ENCODE data around the gene SLC1A5. TPM values are rescaled to one million over a fixed set of nuclear protein-coding genes. Genes with fewer than 3 reads are reported as not detected.
"Not testable (repeated sequence)": the region's sequence is repeated elsewhere in the genome, so short reads cannot be mapped to it uniquely, and the experiment has no call there.

Gene SLC1A5
- total and polyA plus RNA-seq, 7 experiments from 2014 or later = 1.1 to 120 (median 5.3) TPM

DNA sequence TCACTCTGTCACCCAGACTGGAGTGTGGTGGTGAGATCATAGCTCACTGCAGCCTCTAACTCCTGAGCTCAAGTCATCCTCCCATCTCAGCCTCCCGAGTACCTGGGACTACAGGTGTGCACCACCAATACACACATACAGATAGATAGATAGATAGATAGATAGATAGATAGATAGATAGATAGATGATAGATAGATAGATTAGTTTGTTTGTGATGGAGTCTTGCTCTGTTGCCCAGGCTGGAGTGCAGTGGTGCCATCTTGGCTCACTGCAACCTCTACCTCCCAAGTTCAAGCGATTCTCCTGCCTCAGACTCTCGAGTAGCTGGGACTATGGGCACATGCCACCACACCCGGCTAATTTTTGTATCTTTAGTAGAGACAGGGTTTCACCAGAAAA, 16.0 kb upstream of the SLC1A5 start:
- H3K9me3 ChIP-seq (ENCODE audit: control insufficient read depth in 2 of 3, low read length in 3 of 3); H3K27me3 Mint-ChIP-seq; DNase-seq; H3K27me3 ChIP-seq (ENCODE audit: control insufficient read depth in 2 of 2, insufficient read depth in 2 of 2, low read length in 2 of 2); H3K4me3 Mint-ChIP-seq; ATAC-seq; H3K9me3 Mint-ChIP-seq; H3K27ac ChIP-seq (ENCODE audit: low read depth, low read length); H3K27ac Mint-ChIP-seq; H3K4me3 ChIP-seq (ENCODE audit: low read length); POLR2A ChIA-PET; H3K36me3 ChIP-seq (ENCODE audit: control insufficient read depth in 2 of 3, insufficient read depth in 3 of 3, low read length in 3 of 3); H3K4me1 ChIP-seq (ENCODE audit: control insufficient read depth in 2 of 2, insufficient read depth in 2 of 2, low read length in 2 of 2); intact Hi-C loops (cut with micrococcal nuclease); H3K4me1 Mint-ChIP-seq; H3K36me3 Mint-ChIP-seq: not testable (repeated sequence)
- CTCF ChIA-PET = interaction anchor here (0.6 to 1.2 kb wide), 3 partner anchors 8 to 62 kb away, joined by 3 to 5 read pairs (median 3); no protein-coding TSS in a partner anchor

DNA sequence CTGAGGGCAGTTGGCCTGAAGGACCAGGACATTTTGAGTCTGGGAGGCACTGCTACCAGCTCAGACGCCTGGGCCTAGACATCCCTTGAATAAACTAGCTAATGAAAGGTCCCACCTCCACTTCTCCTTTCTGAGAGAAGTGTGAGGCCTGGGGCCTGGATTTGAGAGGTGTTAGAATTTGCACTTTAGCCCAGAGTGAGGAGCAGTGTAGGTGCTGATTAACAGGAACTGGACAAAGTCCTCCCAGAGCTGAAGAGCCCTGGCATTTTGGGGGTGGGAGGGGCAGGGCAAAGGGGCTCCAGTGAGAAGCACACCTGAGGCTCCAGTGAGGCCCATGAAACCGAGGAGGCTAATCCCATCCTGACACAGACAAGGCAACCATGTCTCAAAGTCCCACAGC, 15.2 kb upstream of the SLC1A5 start:
- DNase-seq (no peak), ATAC-seq (no peak)
- H3K36me3 ChIP-seq (ENCODE audit: control insufficient read depth in 2 of 3, insufficient read depth in 3 of 3, low read length in 3 of 3) = no peaks in the 10 kb centered on the region
- Mint-ChIP-seq H3K4me3 (no peak overlapping the region), H3K36me3 (no peaks in the 10 kb centered on the region), H3K4me1 (peaks cover 0 to 3% (median 0%) of the 10 kb centered on the region in 7 donors), H3K27me3 (peaks cover 0 to 1% (median 0%) of the 10 kb centered on the region in 5 donors), H3K9me3 (no peaks in the 10 kb centered on the region), H3K27ac (no peak overlapping the region)
- H3K4me1 ChIP-seq (ENCODE audit: control insufficient read depth in 2 of 2, insufficient read depth in 2 of 2, low read length in 2 of 2) = no peaks in the 10 kb centered on the region
- CTCF ChIA-PET = no interaction called here
- H3K9me3 ChIP-seq (ENCODE audit: control insufficient read depth in 2 of 3, low read length in 3 of 3) = no peaks in the 10 kb centered on the region
- H3K27me3 ChIP-seq (ENCODE audit: control insufficient read depth in 2 of 2, insufficient read depth in 2 of 2, low read length in 2 of 2) = no peaks in the 10 kb centered on the region
- H3K27ac ChIP-seq (ENCODE audit: low read depth, low read length) = no peak overlapping the region
- POLR2A ChIA-PET = no interaction called here
- H3K4me3 ChIP-seq (ENCODE audit: low read length) = no peak overlapping the region
- intact Hi-C loops (cut with micrococcal nuclease) = no loop called here

DNA sequence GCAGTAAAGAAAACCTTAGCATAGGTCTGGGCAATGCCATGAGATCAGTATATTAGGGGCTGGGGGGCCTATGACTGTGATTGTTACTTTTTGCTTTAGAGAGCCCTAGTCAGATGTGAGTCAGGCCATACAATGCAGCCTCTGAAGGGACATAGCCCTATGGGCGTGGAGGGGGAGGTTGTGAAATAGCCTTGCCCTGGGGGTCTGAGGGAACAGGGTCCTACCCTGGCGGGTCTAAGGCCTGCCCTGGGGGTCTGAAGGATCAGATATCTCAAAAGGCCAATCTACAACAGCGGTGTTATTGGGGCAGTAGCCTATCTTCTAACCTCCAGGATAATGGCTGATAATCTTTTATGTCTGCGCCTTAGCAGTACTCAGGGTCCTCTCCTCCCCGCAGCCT, 13.8 kb upstream of the SLC1A5 start:
- Mint-ChIP-seq H3K27me3 (peaks cover 0 to 4% (median 0%) of the 10 kb centered on the region in 5 donors), H3K4me1 (peaks cover 0 to 3% (median 0%) of the 10 kb centered on the region in 7 donors), H3K4me3 (no peak overlapping the region), H3K36me3 (no peaks in the 10 kb centered on the region), H3K9me3 (no peaks in the 10 kb centered on the region), H3K27ac (no peak overlapping the region)
- no peak overlapping the region for H3K27ac ChIP-seq (ENCODE audit: low read depth, low read length)
- no peaks in the 10 kb centered on the region for H3K4me1 ChIP-seq (ENCODE audit: control insufficient read depth in 2 of 2, insufficient read depth in 2 of 2, low read length in 2 of 2)
- no peak overlapping the region for H3K4me3 ChIP-seq (ENCODE audit: low read length)
- no peaks in the 10 kb centered on the region for H3K36me3 ChIP-seq (ENCODE audit: control insufficient read depth in 2 of 3, insufficient read depth in 3 of 3, low read length in 3 of 3)
- intact Hi-C loops (cut with micrococcal nuclease) = no loop called here
- DNase-seq (no peak), ATAC-seq (no peak)
- H3K9me3 ChIP-seq (ENCODE audit: control insufficient read depth in 2 of 3, low read length in 3 of 3) = no peaks in the 10 kb centered on the region
- H3K27me3 ChIP-seq (ENCODE audit: control insufficient read depth in 2 of 2, insufficient read depth in 2 of 2, low read length in 2 of 2) = no peaks in the 10 kb centered on the region
- ChIA-PET CTCF (no interaction called here), POLR2A (no interaction called here)

GRCh38 chr19:46798713-46799112, 10.3 kb upstream of the SLC1A5 start:
- Histone ChIP-seq H3K36me3 (ENCODE audit: control insufficient read depth in 2 of 3, insufficient read depth in 3 of 3, low read length in 3 of 3) (no peaks in the 10 kb centered on the region), H3K4me3 (ENCODE audit: low read length) (no peak overlapping the region), H3K27ac (ENCODE audit: low read depth, low read length) (no peak overlapping the region), H3K27me3 (ENCODE audit: control insufficient read depth in 2 of 2, insufficient read depth in 2 of 2, low read length in 2 of 2) (no peaks in the 10 kb centered on the region), H3K4me1 (ENCODE audit: control insufficient read depth in 2 of 2, insufficient read depth in 2 of 2, low read length in 2 of 2) (no peaks in the 10 kb centered on the region), H3K9me3 (ENCODE audit: control insufficient read depth in 2 of 3, low read length in 3 of 3) (no peaks in the 10 kb centered on the region)
- Mint-ChIP-seq H3K27ac (peak overlapping the region in 1 of 9 donors; percentile 41), H3K27me3 (peaks cover 0 to 8% (median 0%) of the 10 kb centered on the region in 5 donors), H3K36me3 (no peaks in the 10 kb centered on the region), H3K4me1 (peaks cover 0 to 1% (median 0%) of the 10 kb centered on the region in 7 donors), H3K4me3 (no peak overlapping the region), H3K9me3 (no peaks in the 10 kb centered on the region)
- ATAC-seq = no peak
- ChIA-PET POLR2A (no interaction called here), CTCF (interaction anchor here (0.6 kb wide), 1 partner anchor 957 kb away, joined by 3 read pairs; no protein-coding TSS in a partner anchor)
- intact Hi-C loops (cut with micrococcal nuclease) = no loop called here
- no peak for DNase-seq

DNA sequence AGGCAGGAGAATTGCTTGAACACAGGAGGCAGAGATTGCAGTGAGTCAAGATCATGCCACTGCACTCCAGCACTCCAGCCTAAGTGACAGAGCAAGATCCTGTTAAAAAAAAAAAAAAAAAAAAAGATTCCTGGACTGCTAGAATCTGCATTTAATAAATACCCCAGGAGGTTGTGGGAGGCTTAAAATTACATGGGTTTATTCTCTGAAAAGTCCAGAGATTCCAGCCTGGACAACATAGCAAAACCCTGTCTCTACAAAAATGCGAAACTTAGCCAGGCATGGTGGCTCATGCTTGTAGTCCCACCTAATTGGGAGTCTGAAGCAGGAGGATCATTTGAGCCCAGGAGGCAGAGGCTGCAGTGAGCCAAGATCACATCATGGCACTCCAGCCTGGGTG, 9.5 kb upstream of the SLC1A5 start:
- Histone ChIP-seq H3K9me3 (ENCODE audit: control insufficient read depth in 2 of 3, low read length in 3 of 3) (no peaks in the 10 kb centered on the region), H3K27ac (ENCODE audit: low read depth, low read length) (no peak overlapping the region), H3K4me3 (ENCODE audit: low read length) (no peak overlapping the region), H3K4me1 (ENCODE audit: control insufficient read depth in 2 of 2, insufficient read depth in 2 of 2, low read length in 2 of 2) (no peaks in the 10 kb centered on the region), H3K27me3 (ENCODE audit: control insufficient read depth in 2 of 2, insufficient read depth in 2 of 2, low read length in 2 of 2) (no peaks in the 10 kb centered on the region), H3K36me3 (ENCODE audit: control insufficient read depth in 2 of 3, insufficient read depth in 3 of 3, low read length in 3 of 3) (no peaks in the 10 kb centered on the region)
- H3K27me3 Mint-ChIP-seq = peaks cover 0 to 12% (median 0%) of the 10 kb centered on the region in 5 donors
- ChIA-PET POLR2A (interaction anchor here (0.5 kb wide), 1 partner anchor 611 kb away, joined by 3 read pairs; no protein-coding TSS in a partner anchor), CTCF (no interaction called here)
- no peak for ATAC-seq
- no peak for DNase-seq
- no peaks in the 10 kb centered on the region for H3K9me3 Mint-ChIP-seq
- H3K4me3 Mint-ChIP-seq = no peak overlapping the region
- H3K27ac Mint-ChIP-seq = no peak overlapping the region
- intact Hi-C loops (cut with micrococcal nuclease) = no loop called here
- H3K4me1 Mint-ChIP-seq = peaks cover 0 to 1% (median 0%) of the 10 kb centered on the region in 7 donors
- H3K36me3 Mint-ChIP-seq = no peaks in the 10 kb centered on the region

DNA sequence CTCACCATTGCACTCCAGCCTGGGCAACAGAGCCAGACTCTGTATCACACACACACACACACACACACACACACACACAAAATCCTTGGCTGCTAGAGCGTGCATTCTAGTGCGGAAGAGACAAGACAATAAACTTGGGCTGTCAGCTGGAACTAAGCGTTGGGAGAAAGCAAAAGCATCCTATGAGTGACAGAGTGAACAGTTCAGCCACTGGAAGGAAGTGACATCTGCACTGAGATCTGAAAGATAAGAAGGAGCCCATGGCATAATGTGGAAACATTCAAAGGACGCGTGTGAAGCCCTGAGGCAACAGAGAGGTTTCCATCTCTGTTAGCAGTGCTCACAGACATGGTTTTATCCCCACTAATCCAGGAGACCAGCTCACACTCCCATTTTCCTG, 3.5 kb upstream of the SLC1A5 start:
- H3K36me3 Mint-ChIP-seq = peaks cover 0 to 5% (median 0%) of the 10 kb centered on the region in 5 donors
- H3K4me1 Mint-ChIP-seq = peaks cover 5 to 37% (median 24%) of the 10 kb centered on the region in 7 donors
- H3K27ac Mint-ChIP-seq = peak overlapping the region; percentile 12 to 88 (median 73)
- ATAC-seq = peak; percentile 36
- CTCF ChIA-PET = interaction anchor here (0.7 kb wide), 1 partner anchor 234 kb away, joined by 5 read pairs; no protein-coding TSS in a partner anchor
- peak overlapping the region; percentile 20 to 73 (median 49) for H3K4me3 Mint-ChIP-seq
- no peaks in the 10 kb centered on the region for H3K36me3 ChIP-seq (ENCODE audit: control insufficient read depth in 2 of 3, insufficient read depth in 3 of 3, low read length in 3 of 3)
- H3K4me3 ChIP-seq (ENCODE audit: low read length) = no peak overlapping the region
- DNase-seq = peak in 8 of 9 donors; percentile 32 to 74 (median 66)
- peaks cover 15% of the 10 kb centered on the region in 2 donors for H3K4me1 ChIP-seq (ENCODE audit: control insufficient read depth in 2 of 2, insufficient read depth in 2 of 2, low read length in 2 of 2)
- POLR2A ChIA-PET = interaction anchor here (2.3 kb wide), 1 partner anchor 30 kb away, joined by 7 read pairs; no protein-coding TSS in a partner anchor
- H3K9me3 ChIP-seq (ENCODE audit: control insufficient read depth in 2 of 3, low read length in 3 of 3) = no peaks in the 10 kb centered on the region
- no peaks in the 10 kb centered on the region for H3K27me3 ChIP-seq (ENCODE audit: control insufficient read depth in 2 of 2, insufficient read depth in 2 of 2, low read length in 2 of 2)
- H3K27me3 Mint-ChIP-seq = peaks cover 0 to 10% (median 0%) of the 10 kb centered on the region in 5 donors
- intact Hi-C loops (cut with micrococcal nuclease) = loop anchor here in 1 of 2 donors (1.0 kb wide), 1 partner anchor 29 kb away; no protein-coding TSS in a partner anchor
- H3K27ac ChIP-seq (ENCODE audit: low read depth, low read length) = no peak overlapping the region
- H3K9me3 Mint-ChIP-seq = no peaks in the 10 kb centered on the region

GRCh38 chr19:46789371-46789770, 977 bp upstream of the SLC1A5 start:
- Mint-ChIP-seq H3K4me1 (peaks cover 19 to 63% (median 50%) of the 10 kb centered on the region in 7 donors), H3K27ac (peak overlapping the region in 4 of 9 donors; percentile 25 to 56 (median 42)), H3K27me3 (peaks cover 0 to 8% (median 0%) of the 10 kb centered on the region in 5 donors), H3K9me3 (no peaks in the 10 kb centered on the region), H3K4me3 (peak overlapping the region in 9 of 10 donors; percentile 10 to 91 (median 87)), H3K36me3 (peaks cover 0 to 23% (median 0%) of the 10 kb centered on the region in 5 donors)
- no peak for DNase-seq
- Histone ChIP-seq H3K27ac (ENCODE audit: low read depth, low read length) (no peak overlapping the region), H3K4me1 (ENCODE audit: control insufficient read depth in 2 of 2, insufficient read depth in 2 of 2, low read length in 2 of 2) (peaks cover 25 to 38% of the 10 kb centered on the region in 2 donors), H3K4me3 (ENCODE audit: low read length) (no peak overlapping the region), H3K36me3 (ENCODE audit: control insufficient read depth in 2 of 3, insufficient read depth in 3 of 3, low read length in 3 of 3) (no peaks in the 10 kb centered on the region), H3K27me3 (ENCODE audit: control insufficient read depth in 2 of 2, insufficient read depth in 2 of 2, low read length in 2 of 2) (no peaks in the 10 kb centered on the region), H3K9me3 (ENCODE audit: control insufficient read depth in 2 of 3, low read length in 3 of 3) (no peaks in the 10 kb centered on the region)
- intact Hi-C loops (cut with micrococcal nuclease) = loop anchor here (2.0 to 10.0 kb wide), 5 partner anchors 42 to 485 kb away; partner anchors contain the start of genes ZC3H4 (in 2 of the 2), AP2S1 (in 1 of the 2), FKRP (in 1 of the 2) and INAFM1 (in 1 of the 2)
- ChIA-PET POLR2A (interaction anchor here (1.1 to 3.4 kb wide), 3 partner anchors 32 to 72 kb away, joined by 3 to 14 read pairs (median 3); partner anchors contain the start of gene ARHGAP35), CTCF (interaction anchor here (0.6 to 2.2 kb wide), 4 partner anchors 23 to 335 kb away, joined by 3 to 7 read pairs (median 5); no protein-coding TSS in a partner anchor)
- ATAC-seq = no peak
